GM12892 (cell line): ENCODE measurements around the gene NAV2.

ENCODE experiments used
- POLR2A ChIP-seq: IDR thresholded peaks from 2 replicates; pipeline ENCODE4 v1.6.1; 2011; ENCODE audit warnings: low read depth, low read length, control low read depth
- POLR2AphosphoS5 ChIP-seq: IDR thresholded peaks from 2 replicates; pipeline ENCODE4 v1.6.1; 2011; ENCODE audit warnings: low read depth, low read length, control low read depth

DNA sequence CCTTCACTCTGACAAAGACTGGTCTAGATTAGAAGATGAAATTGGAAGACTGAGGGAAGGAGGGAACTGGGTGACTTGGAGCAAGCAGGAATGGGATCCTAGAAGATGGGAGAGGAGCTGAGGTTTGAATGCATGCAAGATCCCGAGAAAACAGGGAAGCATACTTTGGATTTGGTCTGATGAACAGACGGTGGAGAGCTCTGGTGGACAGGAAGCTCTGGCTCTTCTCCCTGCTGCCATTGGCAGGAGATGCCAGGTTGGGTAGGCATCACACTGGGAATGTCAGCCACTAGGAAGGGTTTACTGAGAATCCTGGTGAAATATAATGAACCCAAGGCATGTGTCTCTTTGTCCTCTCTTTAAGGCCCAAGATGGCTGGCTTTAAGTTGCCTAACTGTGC is 16.5 kb downstream of the NAV2 start:
- TF ChIP-seq POLR2A (no peak), POLR2AphosphoS5 (no peak)
